H9 (cell line): ENCODE results near the gene BMP8A. TPM values are rescaled to one million over a fixed set of nuclear protein-coding genes. Genes with fewer than 3 reads are reported as not detected.
"Not testable (repeated sequence)": the region's sequence is repeated elsewhere in the genome, so short reads cannot be mapped to it uniquely, and the experiment has no call there.

ENCODE experiments used
- DNase-seq: peaks from one replicate; pipeline ENCODE4 v3.0.0-alpha.2; 2017
- H2AFZ ChIP-seq: one replicate; pipeline ENCODE4 v1.6.1; 2013; ENCODE audit warnings: mild to moderate bottlenecking, low read length, control low read depth, moderate library complexity
- H2AK5ac ChIP-seq: 2 replicates; pipeline ENCODE4 v1.6.1; 2013; ENCODE audit warnings: low read length, control low read depth, mixed read lengths; ENCODE audit not compliant: insufficient read length
- H2BK120ac ChIP-seq: one replicate; pipeline ENCODE4 v1.6.1; 2013; ENCODE audit warnings: low read depth, mild to moderate bottlenecking, low read length, control low read depth, inconsistent platforms; ENCODE audit not compliant: poor library complexity, severe bottlenecking
- H2BK12ac ChIP-seq: 2 replicates; pipeline ENCODE4 v1.6.1; 2013; ENCODE audit warnings: low read length, control low read depth, mixed read lengths, low read depth; ENCODE audit not compliant: insufficient read length
- H2BK15ac ChIP-seq: 2 replicates; pipeline ENCODE4 v1.6.1; 2013; ENCODE audit warnings: low read depth, low read length, control low read depth
- H2BK20ac ChIP-seq: one replicate; pipeline ENCODE4 v1.6.1; 2013; ENCODE audit warnings: low read depth, mild to moderate bottlenecking, low read length, control low read depth, inconsistent platforms; ENCODE audit not compliant: poor library complexity, severe bottlenecking
- H2BK5ac ChIP-seq: 2 replicates; pipeline ENCODE4 v1.6.1; 2013; ENCODE audit warnings: low read length, control low read depth, mixed read lengths; ENCODE audit not compliant: insufficient read length
- H3K14ac ChIP-seq: 2 replicates; pipeline ENCODE4 v1.6.1; 2013; ENCODE audit warnings: low read length, control low read depth; ENCODE audit not compliant: insufficient read depth
- H3K18ac ChIP-seq: 2 replicates; pipeline ENCODE4 v1.6.1; 2013; ENCODE audit warnings: low read depth, mild to moderate bottlenecking, mixed read lengths, low read length, control low read depth; ENCODE audit not compliant: insufficient read length
- H3K23ac ChIP-seq: 2 replicates; pipeline ENCODE4 v1.6.1; 2013; ENCODE audit warnings: low read length, control low read depth, mixed read lengths, low read depth; ENCODE audit not compliant: insufficient read length
- H3K23me2 ChIP-seq: 2 replicates; pipeline ENCODE4 v1.6.1; 2013; ENCODE audit warnings: low read depth, mild to moderate bottlenecking, mixed read lengths, low read length, control low read depth; ENCODE audit not compliant: insufficient read length, poor library complexity, severe bottlenecking
- H3K27ac ChIP-seq: 2 replicates; pipeline ENCODE4 v1.5.1; 2013; ENCODE audit warnings: low read length, control low read depth, mixed read lengths, low read depth; ENCODE audit not compliant: insufficient read length
- H3K27me3 ChIP-seq: 2 replicates; pipeline ENCODE4 v1.6.1; 2013; ENCODE audit warnings: low read length, control low read depth, inconsistent platforms; ENCODE audit not compliant: insufficient read depth
- H3K4ac ChIP-seq: 2 replicates; pipeline ENCODE4 v1.6.1; 2013; ENCODE audit warnings: low read depth, mild to moderate bottlenecking, control low read depth, inconsistent platforms, low read length, moderate library complexity
- H3K4me1 ChIP-seq: 2 replicates; pipeline ENCODE4 v1.6.1; 2013; ENCODE audit warnings: low read length, control low read depth, inconsistent platforms; ENCODE audit not compliant: insufficient read depth
- H3K4me2 ChIP-seq: 2 replicates; pipeline ENCODE4 v1.6.1; 2013; ENCODE audit warnings: low read length, control low read depth, mixed read lengths; ENCODE audit not compliant: insufficient read length, insufficient read depth
- H3K56ac ChIP-seq: 2 replicates; pipeline ENCODE4 v1.6.1; 2013; ENCODE audit warnings: low read depth, mild to moderate bottlenecking, mixed read lengths, low read length, control low read depth; ENCODE audit not compliant: insufficient read length
- H3K79me1 ChIP-seq: 2 replicates; pipeline ENCODE4 v1.6.1; 2013; ENCODE audit warnings: low read depth, mild to moderate bottlenecking, moderate library complexity, low read length, control low read depth, inconsistent platforms; ENCODE audit not compliant: insufficient read depth, poor library complexity, severe bottlenecking
- H3K79me2 ChIP-seq: 2 replicates; pipeline ENCODE4 v1.6.1; 2013; ENCODE audit warnings: low read length, control low read depth, inconsistent platforms; ENCODE audit not compliant: insufficient read depth
- H3K9ac ChIP-seq: 2 replicates; pipeline ENCODE4 v1.6.1; 2013; ENCODE audit warnings: low read length, control low read depth, mixed read lengths; ENCODE audit not compliant: insufficient read length; ENCODE audit errors: extremely low read depth
- H3K9me3 ChIP-seq: one replicate; pipeline ENCODE4 v1.6.1; 2013; ENCODE audit warnings: low read depth, low read length, inconsistent platforms; ENCODE audit not compliant: control insufficient read depth
- H3T11ph ChIP-seq: one replicate; pipeline ENCODE4 v1.6.1; 2013; ENCODE audit warnings: mild to moderate bottlenecking, low read length, control low read depth, inconsistent platforms
- H4K20me1 ChIP-seq: one replicate; pipeline ENCODE4 v1.6.1; 2013; ENCODE audit not compliant: control insufficient read depth, insufficient read length, insufficient read depth
- H4K5ac ChIP-seq: 2 replicates; pipeline ENCODE4 v1.6.1; 2013; ENCODE audit warnings: low read depth, mild to moderate bottlenecking, mixed read lengths, low read length, control low read depth; ENCODE audit not compliant: insufficient read length
- H4K8ac ChIP-seq: replicated peaks from 2 replicates; pipeline ENCODE4 v1.6.1; 2013; ENCODE audit warnings: low read length, control low read depth, mixed read lengths, low read depth; ENCODE audit not compliant: insufficient read length
- H4K91ac ChIP-seq: 2 replicates; pipeline ENCODE4 v1.6.1; 2013; ENCODE audit warnings: low read depth, mild to moderate bottlenecking, moderate library complexity, mixed read lengths, low read length, control low read depth; ENCODE audit not compliant: insufficient read length
- H3K27ac Mint-ChIP-seq, 3 experiments: 2 replicates in 2 of 3; 3 replicates in 1 of 3; pipeline ENCODE4 v1.8.0; 2020 to 2021; ENCODE audit warnings: mixed read lengths in 3 of 3, mild to moderate bottlenecking in 1 of 3, moderate library complexity in 1 of 3
- H3K27me3 Mint-ChIP-seq: 2 replicates; pipeline ENCODE4 v1.8.0; 2021; ENCODE audit warnings: low read depth, mild to moderate bottlenecking, moderate library complexity, mixed read lengths
- H3K36me3 Mint-ChIP-seq, 3 experiments: 2 replicates in 2 of 3; 3 replicates in 1 of 3; pipeline ENCODE4 v1.8.0; 2020 to 2021; ENCODE audit warnings: low read depth in 3 of 3, mixed read lengths in 3 of 3; ENCODE audit not compliant: insufficient read depth in 1 of 3
- H3K4me1 Mint-ChIP-seq, 2 experiments: 2 replicates each; pipeline ENCODE4 v1.8.0; 2020; ENCODE audit warnings: mixed read lengths in 2 of 2
- H3K4me3 Mint-ChIP-seq, 2 experiments: 2 replicates in 1 of 2; 3 replicates in 1 of 2; pipeline ENCODE4 v1.8.0; 2020 to 2021; ENCODE audit warnings: mild to moderate bottlenecking in 2 of 2, mixed read lengths in 2 of 2, moderate library complexity in 1 of 2
- H3K9me3 Mint-ChIP-seq, 2 experiments: 2 replicates in 1 of 2; 3 replicates in 1 of 2; pipeline ENCODE4 v1.8.0; 2020; ENCODE audit warnings: mild to moderate bottlenecking in 2 of 2, mixed read lengths in 2 of 2, moderate library complexity in 1 of 2
- WGBS: extraction: QIAGEN DNeasy Blood & Tissue Kit; methylation state at CpG from one replicate; pipeline ENCODE4 v1.1.7; 2013; ENCODE audit warnings: missing lambda C conversion rate, low lambda C conversion rate, mixed read lengths; ENCODE audit not compliant: insufficient read length; ENCODE audit errors: extremely low coverage; 5-methylcytosine and 5-hydroxymethylcytosine counted together
- total RNA-seq: library from RNA; stranded (reverse); gene quantifications from 2 replicates; pipeline ENCODE4 v1.2.1, GENCODE V29; 2021

The BMP8A gene
- total RNA-seq, 1 experiment from 2014 or later: 0.52 TPM

DNA sequence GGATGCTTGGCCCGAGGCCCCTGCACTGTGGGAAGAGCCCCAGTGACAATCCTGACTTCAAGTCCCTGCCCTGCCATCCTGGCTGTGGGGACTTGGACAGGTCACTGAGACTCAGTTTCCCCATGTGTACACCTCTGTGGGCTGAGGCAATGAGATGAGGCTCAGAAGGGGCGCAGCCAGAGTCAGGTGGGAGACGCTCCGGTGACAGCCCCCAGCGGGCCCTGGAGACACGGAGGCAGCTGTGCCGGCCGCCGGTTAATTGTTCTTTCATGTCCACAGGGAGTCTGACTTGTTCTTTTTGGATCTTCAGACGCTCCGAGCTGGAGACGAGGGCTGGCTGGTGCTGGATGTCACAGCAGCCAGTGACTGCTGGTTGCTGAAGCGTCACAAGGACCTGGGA, 20.0 kb downstream of the BMP8A start:
- H3K4me1 ChIP-seq, H2BK15ac ChIP-seq, DNase-seq, H3K27me3 ChIP-seq, H4K5ac ChIP-seq, H3K79me1 ChIP-seq, H4K8ac ChIP-seq, H3K23me2 ChIP-seq, H3K9me3 Mint-ChIP-seq, H2BK20ac ChIP-seq, H2BK12ac ChIP-seq, H4K20me1 ChIP-seq, H3K14ac ChIP-seq, H3K27ac ChIP-seq, H3K4me3 Mint-ChIP-seq, H3K4ac ChIP-seq, H3K27ac Mint-ChIP-seq, H3K18ac ChIP-seq, H3K36me3 Mint-ChIP-seq, H3K56ac ChIP-seq, H3K9ac ChIP-seq, H3K23ac ChIP-seq, H2AFZ ChIP-seq, H2BK120ac ChIP-seq, H3K9me3 ChIP-seq, H3T11ph ChIP-seq, H2AK5ac ChIP-seq, H4K91ac ChIP-seq, H3K79me2 ChIP-seq, H2BK5ac ChIP-seq, H3K4me2 ChIP-seq: not testable (repeated sequence)
- WGBS: no CpG with 5 or more reads among the region's 13 CpGs
- Mint-ChIP-seq H3K4me1 (peaks cover 10 to 11% of the 10 kb centered on the region in 2 experiments), H3K27me3 (peaks cover 24% of the 10 kb centered on the region)

DNA sequence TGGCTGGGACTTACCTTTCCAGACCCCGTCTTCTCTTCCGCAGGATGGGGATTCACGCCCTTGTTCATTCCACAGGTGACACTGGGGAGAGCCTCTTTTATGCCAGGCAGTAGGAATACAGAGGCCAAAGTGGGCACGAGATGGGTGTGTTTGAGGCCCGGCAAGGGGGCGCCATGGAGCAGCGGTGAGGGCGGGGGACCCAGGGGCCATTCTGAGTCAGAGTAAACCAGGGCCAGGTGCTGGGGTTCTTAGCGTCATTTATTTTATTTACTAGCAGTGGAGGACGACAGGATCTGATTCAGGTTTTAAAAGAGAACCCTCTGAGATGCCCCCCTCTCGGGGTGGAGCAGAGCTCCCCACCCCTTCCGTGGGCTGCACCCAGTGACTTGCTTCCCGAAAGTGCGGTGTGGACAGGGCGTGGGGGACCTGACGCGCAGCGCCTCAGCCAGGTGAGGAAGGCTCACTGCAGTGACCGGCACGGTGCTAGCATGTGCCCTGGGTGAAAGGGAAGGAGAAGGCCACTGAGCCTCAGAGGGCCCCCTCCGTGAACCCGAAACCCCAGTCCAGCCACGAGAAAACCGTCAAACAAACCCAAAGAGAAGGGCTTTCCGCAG, 20.9 kb downstream of the BMP8A start:
- not testable (repeated sequence) for H3K27ac Mint-ChIP-seq, H3K23me2 ChIP-seq, H4K5ac ChIP-seq, H3K18ac ChIP-seq, H3K27me3 ChIP-seq, H3K79me1 ChIP-seq, H3K4me3 Mint-ChIP-seq, H2AK5ac ChIP-seq, H2BK20ac ChIP-seq, DNase-seq, H3K79me2 ChIP-seq, H3K27ac ChIP-seq, H3K4ac ChIP-seq, H3T11ph ChIP-seq, H4K8ac ChIP-seq, H3K9me3 ChIP-seq, H4K91ac ChIP-seq, H3K36me3 Mint-ChIP-seq, H3K14ac ChIP-seq, H2BK12ac ChIP-seq, H2AFZ ChIP-seq, H2BK5ac ChIP-seq, H4K20me1 ChIP-seq, H2BK15ac ChIP-seq, H3K4me1 ChIP-seq, H3K23ac ChIP-seq, H3K9ac ChIP-seq, H3K56ac ChIP-seq, H3K4me2 ChIP-seq, H3K9me3 Mint-ChIP-seq, H2BK120ac ChIP-seq
- H3K27me3 Mint-ChIP-seq: peaks cover 25% of the 10 kb centered on the region
- WGBS: no CpG with 5 or more reads among the region's 25 CpGs
- peaks cover 10 to 11% of the 10 kb centered on the region in 2 experiments for H3K4me1 Mint-ChIP-seq
